Cardiac muscle cell (in vitro differentiated cells and primary cell): ENCODE results near the gene LHFPL6. TPM values are rescaled to one million over a fixed set of nuclear protein-coding genes. Genes with fewer than 3 reads are reported as not detected.

ENCODE experiments used
- DNase-seq, 2 donors: peaks; one replicate each; pipeline versions ENCODE4 v3.0.0 to v3.0.0-alpha.2; 2010 to 2017; ENCODE audit warnings: low read depth in 1 of 2, low spot score in 1 of 2
- H3K27ac ChIP-seq: fragments of 200-600 bp; sonication (generic); 2 replicates; pipeline ENCODE4 v1.5.1; 2016
- H3K27me3 ChIP-seq: fragments of 200-600 bp; sonication (generic); 2 replicates; pipeline ENCODE4 v1.6.0; 2016; ENCODE audit warnings: control low read depth
- H3K36me3 ChIP-seq: fragments of 200-600 bp; sonication (generic); 2 replicates; pipeline ENCODE4 v1.5.1; 2016; ENCODE audit warnings: control low read depth
- H3K4me1 ChIP-seq: fragments of 200-600 bp; sonication (generic); 2 replicates; pipeline ENCODE4 v1.8.1; 2017; ENCODE audit warnings: low read depth, mild to moderate bottlenecking, mixed run types
- H3K4me3 ChIP-seq: fragments of 200-600 bp; sonication (generic); 2 replicates; pipeline ENCODE4 v1.5.1; 2016; ENCODE audit warnings: mild to moderate bottlenecking
- H3K9me3 ChIP-seq: fragments of 200-600 bp; sonication (generic); 2 replicates; pipeline ENCODE4 v1.5.1; 2017; ENCODE audit warnings: low read depth, mild to moderate bottlenecking, control low read depth
- CTCF ChIP-seq: IDR thresholded peaks from 2 replicates; pipeline ENCODE4 v1.5.1; 2012; ENCODE audit warnings: low read depth, mild to moderate bottlenecking, low read length
- polyA plus RNA-seq: library from polyadenylated mRNA; unstranded; fragments of >200 nt; fragmentation: Nextera tagmentation; extraction: Ambion mirVana; gene quantifications from 2 replicates; pipeline ENCODE4 v1.2.1, GENCODE V29; 2016
- total RNA-seq: library from RNA; depleted of rRNA; stranded (reverse); fragments of >200 nt; gene quantifications from 2 replicates; pipeline ENCODE4 v1.2.3, GENCODE V29; 2016

Gene LHFPL6
- total and polyA plus RNA-seq, 2 experiments from 2014 or later = 10.0 to 19.2 TPM

DNA sequence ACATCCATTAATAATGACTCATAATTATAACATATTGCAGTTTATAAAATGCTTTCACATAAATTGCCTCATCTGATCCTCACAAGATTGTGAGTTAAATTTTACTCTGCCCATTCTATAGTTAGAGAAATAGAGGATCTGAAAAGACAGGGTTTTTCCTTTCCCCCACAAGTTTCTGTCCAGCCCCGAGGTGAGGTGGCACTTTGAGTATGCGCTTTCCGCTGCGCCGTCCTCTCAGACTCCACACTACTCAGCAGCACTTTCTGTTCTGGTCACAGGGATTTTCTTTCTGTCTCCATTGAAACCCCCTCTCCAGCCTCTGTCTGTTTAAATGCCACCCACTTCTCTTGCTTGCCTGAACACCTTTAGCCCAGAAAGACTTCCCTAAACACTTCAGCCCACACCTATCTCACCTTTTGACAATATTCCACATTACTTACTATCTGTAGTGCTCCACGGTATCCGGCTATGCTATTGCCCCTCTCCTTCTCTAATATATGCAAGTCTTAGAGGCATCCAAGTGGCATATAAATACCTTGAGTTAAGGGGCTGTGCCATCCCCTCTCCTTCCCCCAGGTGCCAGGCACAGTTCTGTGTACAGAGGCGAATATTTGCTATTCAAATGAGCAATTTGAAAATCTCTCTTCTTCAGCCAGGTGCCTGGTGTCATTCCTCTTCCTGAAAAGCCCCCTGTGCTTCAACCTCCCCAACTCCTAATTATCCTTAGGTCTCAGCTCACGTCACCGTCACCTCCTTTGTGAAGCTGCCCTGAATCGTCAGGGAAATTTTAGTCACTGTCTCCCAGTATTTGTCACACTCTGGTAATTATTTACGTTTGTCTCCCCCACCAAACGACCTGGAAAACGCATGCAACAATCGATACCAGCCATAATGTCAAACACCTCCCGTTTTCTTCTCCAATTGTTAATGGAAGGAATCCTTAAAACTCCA lies 296.1 kb downstream of the LHFPL6 start:
- H3K4me3 ChIP-seq = no peak overlapping the region
- no peak for DNase-seq

DNA sequence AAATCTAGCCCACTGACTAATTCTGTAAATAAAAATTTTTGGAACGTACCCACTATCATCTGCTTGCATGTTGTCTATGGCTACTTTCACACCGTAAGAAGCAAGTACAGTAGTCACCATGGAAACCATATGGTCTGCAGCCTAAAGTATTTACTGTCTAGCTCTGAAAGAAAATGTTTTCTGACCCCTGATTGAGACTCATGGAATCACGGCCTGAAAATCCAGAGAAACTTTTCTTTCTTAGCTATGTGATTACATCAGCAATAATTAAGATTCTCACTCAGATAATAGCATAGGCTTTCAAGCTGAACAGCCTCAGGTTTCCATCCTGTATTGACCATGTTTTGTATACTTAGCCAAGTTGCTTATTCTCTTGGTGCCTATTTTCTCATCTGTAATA lies 300.2 kb downstream of the LHFPL6 start:
- Histone ChIP-seq H3K36me3 (no peaks in the 10 kb centered on the region), H3K27me3 (no peaks in the 10 kb centered on the region), H3K4me1 (no peaks in the 10 kb centered on the region), H3K4me3 (no peak overlapping the region), H3K27ac (no peak overlapping the region), H3K9me3 (no peaks in the 10 kb centered on the region)
- no peak for DNase-seq
- no peak for TF ChIP-seq CTCF

More for the DNA sequence above, 296.1 kb downstream of the LHFPL6 start:
- no peaks in the 10 kb centered on the region for H3K9me3 ChIP-seq
- TF ChIP-seq CTCF = no peak
- no peak overlapping the region for H3K27ac ChIP-seq
- no peaks in the 10 kb centered on the region for H3K27me3 ChIP-seq
- H3K4me1 ChIP-seq = no peaks in the 10 kb centered on the region
- no peaks in the 10 kb centered on the region for H3K36me3 ChIP-seq

DNA sequence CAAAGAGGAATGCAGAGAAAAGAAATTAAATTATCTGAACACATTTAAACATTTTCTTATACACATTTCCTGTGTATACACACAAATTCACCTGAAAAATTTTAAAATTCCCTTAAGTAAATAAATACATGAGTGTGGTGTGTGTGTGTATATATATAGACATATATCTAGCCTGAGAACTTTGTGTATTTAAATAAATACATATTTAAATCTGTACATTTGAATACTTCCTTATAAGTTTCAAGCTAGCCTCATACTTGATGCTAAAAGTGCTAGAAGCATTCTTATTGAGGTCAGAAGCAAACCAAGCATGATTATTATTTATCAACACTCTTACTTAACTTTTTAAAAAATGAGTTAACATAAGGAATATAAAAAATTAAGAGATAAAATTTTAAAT lies 304.0 kb downstream of the LHFPL6 start:
- TF ChIP-seq CTCF = no peak
- Histone ChIP-seq H3K27me3 (no peaks in the 10 kb centered on the region), H3K36me3 (no peaks in the 10 kb centered on the region), H3K27ac (no peak overlapping the region), H3K4me3 (no peak overlapping the region), H3K9me3 (no peaks in the 10 kb centered on the region), H3K4me1 (no peaks in the 10 kb centered on the region)
- no peak for DNase-seq

- Histone ChIP-seq H3K4me3 (no peak overlapping the region), H3K36me3 (no peaks in the 10 kb centered on the region), H3K27ac (no peak overlapping the region), H3K27me3 (no peaks in the 10 kb centered on the region), H3K4me1 (no peaks in the 10 kb centered on the region), H3K9me3 (no peaks in the 10 kb centered on the region)
- no peak for DNase-seq
- TF ChIP-seq CTCF = no peak
Observed at GRCh38 chr13:39297664-39298171, 305.3 kb downstream of the LHFPL6 start.

GRCh38 chr13:39297023-39297422 lies 306.0 kb downstream of the LHFPL6 start:
- no peak for TF ChIP-seq CTCF
- Histone ChIP-seq H3K4me1 (no peaks in the 10 kb centered on the region), H3K36me3 (no peaks in the 10 kb centered on the region), H3K27me3 (no peaks in the 10 kb centered on the region), H3K27ac (no peak overlapping the region), H3K9me3 (no peaks in the 10 kb centered on the region), H3K4me3 (no peak overlapping the region)
- DNase-seq = no peak
